CD4-positive, alpha-beta T cell treated with Interleukin-17A for 4 hours (primary cell): ENCODE data around the gene GAS2L1.

ENCODE experiments used
- DNase-seq: peaks from one replicate; pipeline ENCODE4 v3.0.0-alpha.2; 2020; ENCODE audit warnings: mixed read lengths

The GAS2L1 gene

GRCh38 chr22:29310065-29310862 lies 3.8 kb downstream of the GAS2L1 start:
- no peak for DNase-seq

GRCh38 chr22:29310863-29311339 lies 4.5 kb downstream of the GAS2L1 start:
- peak; percentile 48 for DNase-seq

- no peak for DNase-seq
Observed at GRCh38 chr22:29311464-29312217, 5.2 kb downstream of the GAS2L1 start.

GRCh38 chr22:29312218-29313125 lies 6.0 kb downstream of the GAS2L1 start:
- DNase-seq: no peak

- no peak for DNase-seq
Observed at GRCh38 chr22:29313126-29313575, 6.7 kb downstream of the GAS2L1 start.

GRCh38 chr22:29313576-29314466 lies 7.4 kb downstream of the GAS2L1 start:
- DNase-seq: no peak

GRCh38 chr22:29314537-29315285 lies 8.3 kb downstream of the GAS2L1 start:
- no peak for DNase-seq

- no peak for DNase-seq
Observed at GRCh38 chr22:29315286-29316140, 9.1 kb downstream of the GAS2L1 start, which contains the start of gene RASL10A. Gene RASL10A (minus strand): TSS chr22:29315697. CDS start chr22:29315246, 451 bp downstream.

GRCh38 chr22:29316141-29316828 lies 9.8 kb downstream of the GAS2L1 start:
- no peak for DNase-seq

- DNase-seq: no peak
Observed at GRCh38 chr22:29317827-29318454, 11.5 kb downstream of the GAS2L1 start.

GRCh38 chr22:29319072-29319471 lies 12.6 kb downstream of the GAS2L1 start:
- no peak for DNase-seq

GRCh38 chr22:29320546-29320945 lies 14.1 kb downstream of the GAS2L1 start:
- no peak for DNase-seq

- DNase-seq: no peak
Observed at GRCh38 chr22:29323641-29324040, 17.2 kb downstream of the GAS2L1 start.

- DNase-seq: no peak
Observed at GRCh38 chr22:29325356-29325755, 18.9 kb downstream of the GAS2L1 start.

- no peak for DNase-seq
Observed at GRCh38 chr22:29325785-29326315, 19.4 kb downstream of the GAS2L1 start.

- no peak for DNase-seq
Observed at GRCh38 chr22:29326481-29326880, 20.0 kb downstream of the GAS2L1 start.

- DNase-seq: no peak
Observed at GRCh38 chr22:29327089-29327764, 20.8 kb downstream of the GAS2L1 start.

- DNase-seq: no peak
Observed at GRCh38 chr22:29328055-29328454, 21.6 kb downstream of the GAS2L1 start.
